GM18867 (cell line): ENCODE data around the gene UBE2B.

Experiments
- ATAC-seq: cut with Tn5 transposase; IDR thresholded peaks from one replicate; pipeline ENCODE4 v1.9.1; 2021; ENCODE audit warnings: mild to moderate bottlenecking, moderate library complexity; ENCODE audit not compliant: unreplicated experiment

Gene UBE2B

GRCh38 chr5:134436523-134437339, 65.4 kb downstream of the UBE2B start:
- ATAC-seq = peak; percentile 94

GRCh38 chr5:134437340-134437846, 66.0 kb downstream of the UBE2B start:
- no peak for ATAC-seq

DNA sequence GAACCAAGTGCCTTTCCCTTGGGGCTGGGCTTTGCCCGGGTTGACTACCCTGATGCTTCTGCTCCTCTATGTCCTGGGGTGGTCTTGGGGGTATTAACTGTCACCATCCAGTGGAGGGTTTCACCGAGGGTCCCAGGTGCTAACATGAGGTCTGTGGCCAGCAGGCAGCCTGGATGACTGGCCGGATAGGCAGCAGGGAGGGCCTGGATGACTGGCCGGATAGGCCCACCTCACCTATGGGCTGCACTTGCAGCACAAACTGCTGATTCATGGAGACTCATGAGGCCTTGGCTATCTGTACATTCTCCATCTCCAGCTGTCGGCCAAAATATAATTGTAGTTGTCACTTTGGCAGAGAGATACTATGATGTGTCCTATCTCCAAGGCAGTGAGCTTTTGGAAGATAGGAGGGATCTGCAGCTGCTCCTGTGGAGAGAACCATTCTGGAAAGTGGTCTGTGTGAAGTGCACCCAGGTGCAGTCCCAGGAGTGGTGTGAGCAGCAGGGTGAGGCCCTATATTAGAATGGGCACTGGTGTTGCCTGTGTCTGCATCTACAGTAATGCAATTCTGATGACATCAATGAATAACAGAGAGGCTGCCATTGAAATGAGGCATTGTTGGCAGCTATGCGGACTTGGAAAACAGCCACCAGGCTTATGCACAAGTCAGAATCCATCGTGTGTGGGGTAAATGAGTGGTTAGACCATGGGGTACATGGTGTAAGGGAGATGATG, 66.6 kb downstream of the UBE2B start:
- ATAC-seq = no peak

DNA sequence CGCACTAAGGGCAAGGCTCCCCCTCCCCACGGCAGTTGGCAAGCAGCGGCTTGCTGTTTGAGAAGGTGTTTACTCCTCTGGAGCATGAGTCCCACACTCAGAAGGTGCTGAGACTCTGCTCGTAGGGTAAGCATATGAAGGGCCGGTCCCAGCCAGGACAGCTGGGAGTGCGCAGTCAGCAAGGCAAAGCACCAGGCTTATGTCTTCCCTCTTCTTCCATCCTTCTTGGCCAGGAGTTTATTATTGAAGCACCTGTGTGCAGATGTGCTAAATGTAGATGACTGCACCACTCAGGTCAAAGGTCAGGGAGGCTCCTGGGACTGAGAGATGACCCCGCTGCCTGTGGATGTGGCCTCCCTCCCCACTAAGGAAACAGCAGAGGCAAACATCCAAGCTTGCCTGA, 67.4 kb downstream of the UBE2B start:
- no peak for ATAC-seq

GRCh38 chr5:134439210-134439654, 67.9 kb downstream of the UBE2B start:
- no peak for ATAC-seq

GRCh38 chr5:134440201-134440755, 68.9 kb downstream of the UBE2B start:
- no peak for ATAC-seq
